GM12874 (cell line): ENCODE data around the gene SFXN1.

Source experiments
- CTCF ChIP-seq: IDR thresholded peaks from 2 replicates; pipeline ENCODE4 v1.5.1; 2011; ENCODE audit warnings: low read depth, mild to moderate bottlenecking, control low read depth, low read length, moderate library complexity; ENCODE audit not compliant: insufficient read depth

Gene SFXN1

GRCh38 chr5:175478384-175479124 is at the start of gene SFXN1:
TSS of gene SFXN1 (plus strand) at chr5:175478560. CDS start at chr5:175492104, 13,544 bp downstream.
- TF ChIP-seq CTCF: no peak

GRCh38 chr5:175434800-175435199 is 43.6 kb upstream of the SFXN1 start:
- TF ChIP-seq CTCF: no peak

- TF ChIP-seq CTCF: no peak
Observed at GRCh38 chr5:175436359-175436758, 42.0 kb upstream of the SFXN1 start.

GRCh38 chr5:175438234-175438857 is 40.0 kb upstream of the SFXN1 start:
- no peak for TF ChIP-seq CTCF

GRCh38 chr5:175443514-175444059 is 34.8 kb upstream of the SFXN1 start:
- TF ChIP-seq CTCF: no peak

- peak; percentile 80 for TF ChIP-seq CTCF
Observed at GRCh38 chr5:175444060-175444904, 34.1 kb upstream of the SFXN1 start, which contains the start of gene DRD1. TSS of gene DRD1 (minus strand) at chr5:175444182. CDS start at chr5:175443099, 1,083 bp downstream.

GRCh38 chr5:175444905-175445456 is 33.4 kb upstream of the SFXN1 start:
- no peak for TF ChIP-seq CTCF
